HG02885 (cell line): ENCODE measurements around the gene MMD2.
"Not testable (repeated sequence)": the region's sequence is repeated elsewhere in the genome, so short reads cannot be mapped to it uniquely, and the experiment has no call there.

Source experiments
- ATAC-seq: cut with Tn5 transposase; IDR thresholded peaks from one replicate; pipeline ENCODE4 v1.9.1; 2021; ENCODE audit warnings: mild to moderate bottlenecking; ENCODE audit not compliant: unreplicated experiment, poor library complexity

Gene MMD2, protein sequence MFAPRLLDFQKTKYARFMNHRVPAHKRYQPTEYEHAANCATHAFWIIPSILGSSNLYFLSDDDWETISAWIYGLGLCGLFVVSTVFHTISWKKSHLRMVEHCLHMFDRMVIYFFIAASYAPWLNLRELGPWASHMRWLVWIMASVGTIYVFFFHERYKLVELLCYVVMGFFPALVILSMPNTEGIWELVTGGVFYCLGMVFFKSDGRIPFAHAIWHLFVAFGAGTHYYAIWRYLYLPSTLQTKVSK

GRCh38 chr7:4958477-4959301 lies at the start of gene MMD2:
MMD2 (minus strand) TSS chr7:4959187; CDS start chr7:4959017, 170 bp downstream.
- ATAC-seq: no peak

GRCh38 chr7:5005066-5005465 lies 46.1 kb upstream of the MMD2 start:
- no peak for ATAC-seq

- no peak for ATAC-seq
Measured at GRCh38 chr7:5001911-5002310, 42.9 kb upstream of the MMD2 start.

DNA sequence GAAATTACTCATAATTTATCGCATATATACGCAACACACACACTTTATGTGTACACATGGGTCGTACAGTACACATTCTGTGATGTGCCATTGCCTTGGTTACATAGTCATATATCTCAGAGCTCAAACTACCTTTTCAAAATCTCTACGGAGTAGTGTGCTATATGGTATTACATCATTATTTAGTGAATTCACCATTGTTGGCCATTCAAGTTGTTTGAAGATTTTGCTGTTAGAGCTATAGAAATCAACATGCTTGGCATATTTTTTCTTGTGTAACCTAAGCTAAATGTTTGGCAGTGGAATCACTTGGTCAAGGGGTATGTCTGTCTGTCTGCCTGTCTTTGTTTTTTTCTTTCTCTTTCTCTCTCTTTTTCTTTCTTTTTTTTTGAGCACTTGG lies 42.0 kb upstream of the MMD2 start:
- ATAC-seq: no peak

DNA sequence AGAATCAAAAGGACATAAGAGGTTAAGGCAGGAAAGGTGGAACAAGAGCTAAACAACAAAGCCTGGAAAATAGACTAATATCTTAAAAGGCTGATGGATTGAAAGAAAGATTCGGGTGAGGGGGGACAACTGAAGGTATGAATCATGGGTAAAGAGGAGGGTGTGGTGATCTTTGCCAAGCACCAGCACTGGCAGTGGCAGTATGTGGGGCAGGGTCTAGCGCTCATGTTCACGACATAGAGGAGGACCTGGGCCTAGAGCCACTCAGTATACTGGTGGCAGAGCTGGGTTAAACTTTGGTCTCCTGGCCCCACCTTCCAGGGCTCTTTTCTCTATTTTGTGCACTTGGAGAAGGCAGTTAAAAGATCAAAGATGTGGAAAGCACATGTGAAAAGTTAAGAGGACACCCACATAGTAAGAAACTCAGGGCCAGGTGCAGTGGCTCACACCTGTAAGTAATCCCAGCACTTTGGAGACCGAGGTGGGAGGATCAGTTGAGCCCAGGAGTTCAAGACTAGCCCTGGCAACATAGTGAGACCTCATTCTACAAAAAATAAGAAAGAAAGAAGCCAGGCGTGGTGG lies 40.5 kb upstream of the MMD2 start:
- no peak for ATAC-seq

GRCh38 chr7:4998910-4999309 lies 39.9 kb upstream of the MMD2 start:
- no peak for ATAC-seq

DNA sequence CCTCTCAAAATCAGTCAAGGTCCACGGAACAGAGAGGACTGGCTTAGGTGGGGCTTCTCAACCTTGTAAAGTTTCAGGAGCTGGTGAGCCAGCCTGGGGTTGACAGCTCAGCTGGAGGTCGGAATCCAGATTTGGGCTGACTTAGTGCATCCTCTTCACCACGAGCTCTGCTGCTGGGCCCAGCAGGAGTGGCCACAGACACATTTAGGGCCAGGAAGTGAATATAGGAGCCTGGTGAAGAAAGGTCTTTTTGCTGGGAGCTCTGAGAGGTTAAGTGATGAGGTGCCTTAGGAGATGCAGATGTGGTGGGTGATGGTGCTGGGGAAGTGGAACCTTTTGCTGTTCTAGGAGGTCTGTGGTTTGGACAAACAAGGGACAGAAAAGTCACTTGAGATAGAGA lies 39.3 kb upstream of the MMD2 start:
- ATAC-seq: no peak

DNA sequence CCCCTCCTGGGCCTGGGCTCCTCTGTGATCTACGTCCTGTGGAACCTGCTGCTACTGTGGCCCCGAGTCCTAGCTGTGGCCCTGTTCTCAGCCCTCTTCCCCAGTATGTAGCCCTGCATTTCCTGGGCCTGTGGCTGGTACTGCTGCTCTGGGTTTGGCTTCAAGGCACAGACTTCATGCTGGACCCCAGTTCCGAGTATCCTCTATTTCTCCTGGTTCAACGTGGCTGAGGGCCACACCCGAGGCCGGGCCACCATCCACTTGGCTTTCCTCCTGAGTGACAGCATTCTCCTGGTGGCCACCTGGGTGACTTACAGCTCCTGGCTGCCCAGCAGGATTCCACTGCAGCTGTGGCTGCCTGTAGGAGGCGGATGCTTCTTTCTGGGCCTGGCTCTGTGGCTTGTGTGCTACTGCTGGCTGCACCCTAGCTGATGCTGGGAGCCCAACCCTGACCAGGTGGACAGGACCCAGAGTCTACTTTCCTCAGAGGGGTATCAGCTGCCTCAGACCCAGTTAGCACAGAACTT lies 37.8 kb upstream of the MMD2 start:
- ATAC-seq: no peak

GRCh38 chr7:4995429-4995969 lies 36.5 kb upstream of the MMD2 start:
- no peak for ATAC-seq

DNA sequence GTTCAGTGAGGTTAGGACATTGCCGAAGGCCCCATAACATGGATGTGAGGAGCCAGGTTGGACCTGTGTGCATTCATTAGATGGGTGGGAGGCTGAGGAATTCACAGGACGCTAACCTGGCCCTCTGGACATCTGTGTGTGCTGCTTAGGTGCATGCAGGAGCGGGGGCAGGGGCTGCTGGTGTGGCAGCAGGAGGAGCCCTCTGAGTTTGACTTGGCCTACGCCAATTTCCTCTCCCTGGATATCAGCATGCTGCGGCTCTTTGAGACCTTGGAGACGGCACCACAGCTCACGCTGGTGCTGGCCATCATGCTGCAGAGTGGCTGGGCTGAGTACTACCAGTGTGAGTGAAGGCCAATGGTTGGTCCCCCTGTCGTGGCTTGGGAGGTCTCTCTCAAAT lies 34.5 kb upstream of the MMD2 start:
- ATAC-seq: no peak

GRCh38 chr7:4982741-4983140 lies 23.8 kb upstream of the MMD2 start:
- ATAC-seq: peak; percentile 89

GRCh38 chr7:4981295-4981890 lies 22.4 kb upstream of the MMD2 start:
- ATAC-seq: not testable (repeated sequence)

- not testable (repeated sequence) for ATAC-seq
Measured at GRCh38 chr7:4975626-4976025, 16.6 kb upstream of the MMD2 start.

DNA sequence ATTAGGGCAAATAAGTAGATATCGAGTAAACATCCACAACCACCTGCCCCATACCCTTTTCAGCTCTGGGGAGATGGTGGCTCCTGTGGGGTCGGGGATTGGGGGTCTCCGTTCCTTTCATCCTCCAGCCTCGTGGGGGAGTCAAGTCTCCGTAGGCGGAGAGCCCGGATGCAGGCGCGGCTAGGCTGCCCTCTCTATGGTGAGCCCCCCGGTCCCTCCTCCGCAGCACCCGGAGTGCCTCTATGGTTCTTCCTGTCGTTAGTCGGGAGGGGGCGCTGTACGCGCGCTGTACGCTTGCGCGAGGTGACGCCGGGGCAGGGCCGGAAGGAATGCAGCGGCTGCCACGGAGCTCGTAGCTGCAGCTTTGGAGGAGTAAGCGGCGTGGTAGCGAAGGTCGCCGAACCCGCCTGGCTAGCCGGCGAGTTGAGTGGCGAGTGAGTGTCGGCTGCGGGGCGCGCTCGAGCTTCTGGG lies 14.8 kb upstream of the MMD2 start:
- ATAC-seq: peak; percentile 94

DNA sequence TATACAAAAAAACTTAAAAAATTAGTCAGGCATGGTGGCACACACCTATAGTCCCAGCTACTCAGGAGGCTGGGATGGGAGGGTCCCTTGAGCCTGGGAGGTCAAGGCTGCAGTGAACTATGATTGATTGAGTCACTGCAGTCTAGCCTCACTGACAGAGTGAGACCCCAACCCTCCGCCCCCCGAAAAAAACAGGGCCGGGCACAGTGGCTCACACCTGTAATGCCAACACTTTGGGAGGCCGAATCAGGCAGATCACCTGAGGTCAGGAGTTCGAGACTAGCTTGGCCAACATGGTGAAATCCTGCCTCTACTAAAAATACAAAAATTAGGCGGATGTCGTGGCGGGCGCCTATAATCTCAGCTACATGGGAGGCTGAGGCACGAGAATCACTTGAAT lies 13.5 kb upstream of the MMD2 start:
- not testable (repeated sequence) for ATAC-seq

DNA sequence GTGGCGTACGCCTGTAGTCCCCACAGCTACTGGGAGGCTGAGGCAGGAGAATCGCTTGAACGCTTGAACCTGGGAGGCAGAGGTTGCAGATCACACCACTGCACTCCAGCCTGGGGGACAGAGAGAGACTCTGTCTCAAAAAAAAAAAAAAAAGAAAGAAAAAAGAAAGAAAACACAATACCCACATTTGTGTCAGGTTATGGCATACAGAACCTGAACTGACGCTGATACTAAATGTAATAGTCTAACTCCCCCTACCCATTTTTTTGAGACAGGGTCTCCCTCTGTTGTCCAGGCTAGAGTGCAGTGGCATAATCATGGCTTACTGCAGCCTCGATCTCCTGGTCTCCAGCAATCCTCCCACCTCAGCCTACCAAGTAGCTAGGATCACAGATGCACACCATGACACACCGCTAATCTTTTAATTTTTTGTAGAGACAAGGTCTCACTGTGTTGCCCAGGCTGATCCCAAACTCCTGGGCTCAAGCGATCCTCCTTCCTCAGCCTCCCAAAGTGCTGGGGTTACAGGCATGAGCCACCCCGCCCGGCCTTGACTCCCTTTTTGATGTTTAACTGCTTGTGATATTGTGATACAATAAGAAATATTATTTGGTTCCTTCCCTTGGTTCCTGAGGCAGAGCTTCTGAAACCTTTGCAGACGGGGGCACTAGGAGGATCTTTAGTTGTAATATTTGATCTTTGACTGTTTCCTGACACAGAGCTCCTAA lies 6.5 kb upstream of the MMD2 start:
- no peak for ATAC-seq

DNA sequence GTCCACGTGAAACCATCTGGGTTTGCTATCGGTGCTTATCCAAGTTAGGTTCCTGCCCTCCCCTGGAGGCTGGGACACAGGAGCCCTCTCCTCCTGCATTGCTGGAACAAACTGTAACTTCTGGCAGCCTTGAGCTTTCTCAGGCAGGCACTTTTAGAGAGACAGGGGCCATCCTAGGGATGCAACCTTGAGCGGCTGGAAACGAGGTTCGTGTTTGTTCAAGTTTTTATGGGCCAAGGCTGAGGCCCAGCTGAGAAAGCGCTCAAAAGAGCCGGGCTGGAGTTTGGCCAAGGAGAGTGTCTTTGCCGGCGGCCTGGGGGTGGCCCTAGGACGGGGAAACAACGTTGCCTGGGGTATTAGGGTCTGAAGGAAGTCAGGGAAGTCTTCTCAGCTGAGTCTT lies 5.5 kb upstream of the MMD2 start:
- no peak for ATAC-seq

DNA sequence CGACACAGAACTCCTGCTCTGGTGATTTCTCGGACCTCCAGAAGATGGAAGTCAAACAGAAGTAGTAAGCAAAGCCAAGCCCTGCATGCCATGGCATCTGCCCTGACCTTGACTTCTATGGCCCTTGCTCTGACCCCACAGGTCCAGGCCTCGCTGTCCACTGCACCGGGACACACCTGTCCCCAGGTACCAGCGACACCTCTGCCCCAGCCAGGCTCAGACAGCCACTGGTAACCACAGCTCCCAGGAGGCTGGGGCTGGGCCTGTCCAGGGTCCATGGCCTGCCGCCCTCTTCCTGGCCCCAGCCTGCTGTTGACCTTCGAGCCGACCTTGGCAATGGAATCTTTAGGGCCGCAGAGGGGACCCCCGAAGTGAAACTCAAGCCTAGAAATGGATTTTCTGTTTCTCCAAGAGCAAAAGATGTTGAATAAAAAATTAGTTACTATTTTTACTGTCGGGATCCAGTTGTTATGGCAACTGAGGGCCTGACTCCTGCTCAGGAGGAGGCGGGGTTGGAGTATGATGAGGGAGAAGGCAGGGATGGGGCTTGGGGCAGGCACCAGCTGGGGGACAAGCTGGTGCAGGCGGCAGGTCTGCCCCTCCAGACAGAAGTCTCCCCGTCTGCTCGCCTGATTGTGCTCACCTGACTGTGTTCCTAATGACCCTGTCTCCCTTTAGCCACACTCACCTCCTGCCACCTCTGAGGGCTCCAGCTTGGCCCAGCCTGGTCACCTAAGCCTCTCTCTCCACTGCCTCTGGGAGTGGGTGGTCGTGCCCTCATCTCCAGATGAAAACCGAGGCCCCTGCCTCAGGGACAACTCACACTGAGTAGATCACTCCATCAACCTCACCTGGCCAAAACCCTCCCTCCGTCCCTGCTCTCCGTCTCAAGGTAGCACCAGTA lies 4.1 kb upstream of the MMD2 start:
- no peak for ATAC-seq

GRCh38 chr7:4960363-4960762 lies 1.4 kb upstream of the MMD2 start:
- no peak for ATAC-seq
